AG09319 (cell line): ENCODE data around the gene TST.
A peak's percentile ranks its signal among the peaks of the same experiment; 100 is the strongest.
"Not testable (repeated sequence)": the region's sequence is repeated elsewhere in the genome, so short reads cannot be mapped to it uniquely, and the experiment has no call there.

Experiments used
- DNase-seq: peaks from one replicate; pipeline ENCODE4 v3.0.0-alpha.2; 2010; ENCODE audit warnings: low read depth; ENCODE audit errors: extremely low read depth
- CTCF ChIP-seq: IDR thresholded peaks from 2 replicates; pipeline ENCODE4 v1.5.1; 2011; ENCODE audit warnings: low read depth, mild to moderate bottlenecking, inconsistent platforms, low read length, moderate library complexity

Gene TST

GRCh38 chr22:36990457-36990856 lies 28.8 kb downstream of the TST start:
- TF ChIP-seq CTCF = no peak
- DNase-seq = no peak

DNA sequence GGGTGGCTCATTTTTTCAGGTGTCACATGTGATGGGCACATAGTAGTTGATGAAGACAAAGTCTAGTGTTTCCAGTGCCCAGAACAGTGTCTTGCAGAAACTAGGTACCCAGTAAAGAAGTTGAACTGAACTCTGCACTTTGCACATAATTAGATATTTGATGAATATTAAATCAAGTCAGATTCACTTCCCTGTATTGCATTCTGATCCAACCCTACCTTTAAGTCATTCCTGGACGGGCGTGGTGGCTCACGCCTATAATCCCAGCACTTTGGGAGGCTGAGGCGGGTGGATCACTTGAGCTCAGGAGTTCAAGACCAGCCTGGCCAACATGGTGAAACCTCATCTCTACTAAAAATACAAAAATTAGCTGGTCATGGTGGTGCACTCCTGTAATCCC lies 30.2 kb downstream of the TST start:
- not testable (repeated sequence) for DNase-seq

- no peak for DNase-seq
- TF ChIP-seq CTCF = no peak
Measured at GRCh38 chr22:36988075-36988832, 31.0 kb downstream of the TST start.

DNA sequence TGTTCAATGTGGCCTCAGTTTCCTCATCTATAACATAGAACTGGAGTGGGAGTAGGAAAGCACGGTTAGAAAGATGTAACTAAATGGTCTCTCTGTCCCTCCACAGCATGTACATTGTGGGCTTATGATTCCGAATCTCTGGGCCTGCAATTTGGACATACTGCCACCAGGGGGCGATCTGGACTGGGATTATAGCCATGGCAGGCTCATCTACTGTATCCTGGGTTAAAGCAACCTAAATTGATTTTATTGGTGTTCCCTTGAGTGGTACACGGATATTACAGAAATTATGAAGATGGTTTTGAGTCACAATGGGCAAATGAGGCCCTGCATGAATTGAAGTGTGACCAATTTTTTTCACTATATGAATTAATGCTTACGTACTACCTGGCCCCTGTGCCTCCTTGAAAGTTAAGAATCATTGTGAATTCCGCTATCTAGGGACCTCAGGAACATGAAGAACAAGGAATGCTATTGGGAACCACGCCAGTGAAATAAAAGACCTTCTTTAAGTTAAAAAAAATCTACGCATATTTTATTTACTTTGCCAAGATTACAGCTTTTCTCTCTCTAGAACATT lies 32.9 kb downstream of the TST start:
- TF ChIP-seq CTCF = peak; percentile 29
- no peak for DNase-seq

GRCh38 chr22:36985211-36985889 lies 33.9 kb downstream of the TST start:
- DNase-seq = no peak
- no peak for TF ChIP-seq CTCF

DNA sequence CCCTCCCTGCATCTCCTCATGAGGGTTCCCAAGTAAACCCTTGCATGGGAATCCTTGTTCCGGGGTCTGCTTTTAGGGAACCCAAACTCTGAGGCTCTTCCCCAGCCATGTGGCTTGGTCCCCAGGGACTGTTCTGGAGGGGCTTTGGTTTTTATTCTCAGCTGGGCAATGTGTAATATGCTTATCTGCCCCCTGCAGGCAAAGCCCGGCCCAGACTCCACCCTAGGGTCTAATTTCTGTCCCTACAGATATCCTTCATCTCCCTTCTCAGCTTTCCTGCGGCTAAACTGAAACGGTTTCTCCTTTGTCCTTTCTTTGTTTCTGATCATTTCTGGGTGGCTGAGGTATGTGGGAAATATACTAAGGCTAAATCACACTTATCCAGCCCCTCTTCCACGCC lies 37.1 kb downstream of the TST start:
- DNase-seq = no peak
- no peak for TF ChIP-seq CTCF

- no peak for TF ChIP-seq CTCF
- no peak for DNase-seq
Measured at GRCh38 chr22:36981247-36981775, 37.9 kb downstream of the TST start.
